ENCODE results near the gene SYNCRIP. TPM values are rescaled to one million over a fixed set of nuclear protein-coding genes. Genes with fewer than 3 reads are reported as not detected.
A peak's percentile ranks its signal among the peaks of the same experiment; 100 is the strongest.

SYNCRIP gene
- polyA plus RNA-seq, 1 donor from 2014 or later = 69.4 TPM

DNA sequence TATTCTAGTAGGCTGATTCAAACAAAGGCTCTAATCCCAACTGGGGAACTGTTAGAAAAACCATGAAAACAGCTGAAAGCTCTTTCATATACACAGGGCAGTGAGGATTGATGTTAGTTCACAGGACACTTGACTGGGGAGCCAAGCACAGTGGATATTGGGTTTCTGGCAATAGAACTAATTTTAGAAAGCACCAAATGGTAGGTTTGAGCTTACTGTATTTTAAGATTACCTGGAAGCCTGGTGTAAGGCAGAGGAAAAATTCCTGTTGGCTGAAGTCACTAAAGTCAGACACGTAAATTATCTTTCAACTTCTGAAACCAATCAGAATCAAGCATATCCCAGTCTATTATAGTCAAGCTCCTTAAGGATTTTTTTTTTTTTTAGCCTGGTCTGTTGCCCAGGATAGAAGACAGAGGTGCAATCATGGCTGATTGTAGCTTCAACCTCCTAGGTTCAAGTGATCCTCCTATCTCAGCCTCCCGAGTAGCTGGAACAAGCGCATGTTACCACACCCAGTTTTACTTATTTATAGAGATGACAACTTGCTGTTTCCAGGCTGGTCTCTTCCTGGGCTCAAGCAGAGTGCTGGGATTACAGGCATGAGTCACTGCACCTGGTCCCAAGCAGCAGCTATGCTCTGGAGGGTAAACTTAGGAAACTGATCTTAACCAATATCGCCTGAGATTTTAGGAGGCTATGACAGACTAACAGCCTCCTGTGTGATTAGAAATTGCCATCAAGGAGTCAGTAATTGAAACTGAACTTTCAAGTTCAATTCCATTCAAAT lies 32.5 kb upstream of the SYNCRIP start:
- Mint-ChIP-seq H3K9me3 (no peaks in the 10 kb centered on the region), H3K4me1 (peaks cover 36 to 54% (median 44%) of the 10 kb centered on the region in 3 donors), H3K27me3 (no peaks in the 10 kb centered on the region), H3K27ac (peak overlapping the region in 2 of 3 donors; percentile 87 to 94), H3K36me3 (peaks cover 4% of the 10 kb centered on the region), H3K4me3 (peak overlapping the region in 3 of 4 donors; percentile 97 to 98 (median 98))

DNA sequence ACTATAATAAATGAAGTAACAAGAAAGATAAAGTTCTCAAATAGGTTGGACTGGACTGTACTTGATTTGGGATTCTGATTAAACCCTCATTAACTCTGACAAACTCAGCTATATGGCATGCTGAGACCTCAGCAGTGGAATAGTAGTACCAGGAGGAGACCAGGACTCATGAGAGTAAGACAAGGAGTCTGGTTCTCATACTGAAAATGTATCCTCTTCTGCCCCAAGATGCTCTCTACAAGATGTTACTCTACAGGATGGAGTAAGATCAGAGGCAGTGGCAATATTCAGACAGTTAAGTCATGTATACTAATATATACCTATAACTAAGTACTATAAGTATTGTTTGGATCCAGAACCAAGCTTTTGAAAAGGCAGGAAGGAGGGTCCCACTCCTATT lies 31.9 kb upstream of the SYNCRIP start:
- H3K9me3 Mint-ChIP-seq = no peaks in the 10 kb centered on the region

DNA sequence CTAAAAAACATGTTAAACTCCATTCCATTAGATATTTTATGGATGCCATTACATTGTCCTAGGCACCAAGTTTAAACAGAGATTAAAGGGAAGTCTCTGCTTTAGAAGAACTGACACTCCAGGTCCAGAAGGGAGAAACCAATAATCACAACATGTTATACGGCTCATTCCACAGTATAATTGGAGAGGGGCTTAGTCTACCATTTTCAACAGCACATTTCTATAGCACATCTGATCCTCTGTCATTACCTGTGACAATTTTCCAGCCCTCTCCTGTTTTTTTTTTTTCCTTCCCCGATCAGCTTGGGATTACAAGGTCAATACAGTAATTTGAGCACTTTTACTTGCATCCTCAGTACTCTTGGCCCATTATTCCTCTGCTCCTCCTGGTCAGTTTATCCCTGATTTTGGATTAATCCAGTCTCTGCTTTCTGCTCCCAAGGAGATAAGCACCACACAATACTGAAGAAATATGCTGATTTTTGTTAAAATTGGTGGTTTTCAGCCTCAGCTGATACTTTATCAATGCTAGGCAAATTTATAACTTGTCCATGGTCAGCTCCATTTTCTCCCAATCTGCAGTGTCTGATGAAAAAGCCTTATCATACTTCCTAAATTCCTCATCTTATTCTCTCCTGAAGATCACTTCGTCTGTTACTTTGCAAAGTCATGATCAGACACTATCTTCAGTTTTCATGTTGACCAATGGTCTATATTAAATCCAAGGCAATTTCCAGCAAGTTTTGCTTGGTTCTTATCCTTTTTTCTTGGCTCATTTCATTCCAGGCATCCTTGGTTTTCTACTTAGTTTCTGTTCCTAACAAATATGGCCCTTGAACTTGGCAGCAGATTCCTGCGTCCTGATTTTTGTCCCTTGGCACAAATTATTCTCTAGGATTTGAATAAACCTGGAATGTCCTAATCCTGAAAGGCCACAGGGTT lies 30.8 kb upstream of the SYNCRIP start:
- Mint-ChIP-seq H3K9me3 (no peaks in the 10 kb centered on the region), H3K36me3 (peaks cover 4% of the 10 kb centered on the region), H3K4me3 (peak overlapping the region in 1 of 4 donors; percentile 7), H3K27ac (peak overlapping the region in 1 of 3 donors; percentile 75), H3K4me1 (peaks cover 47 to 54% (median 52%) of the 10 kb centered on the region in 3 donors), H3K27me3 (no peaks in the 10 kb centered on the region)

More for the DNA sequence above, 31.9 kb upstream of the SYNCRIP start:
- Mint-ChIP-seq H3K27ac (peak overlapping the region in 1 of 3 donors; percentile 87), H3K4me1 (peaks cover 42 to 57% (median 46%) of the 10 kb centered on the region in 3 donors), H3K27me3 (no peaks in the 10 kb centered on the region), H3K36me3 (peaks cover 4% of the 10 kb centered on the region), H3K4me3 (peak overlapping the region in 2 of 4 donors; percentile 49 to 98)

DNA sequence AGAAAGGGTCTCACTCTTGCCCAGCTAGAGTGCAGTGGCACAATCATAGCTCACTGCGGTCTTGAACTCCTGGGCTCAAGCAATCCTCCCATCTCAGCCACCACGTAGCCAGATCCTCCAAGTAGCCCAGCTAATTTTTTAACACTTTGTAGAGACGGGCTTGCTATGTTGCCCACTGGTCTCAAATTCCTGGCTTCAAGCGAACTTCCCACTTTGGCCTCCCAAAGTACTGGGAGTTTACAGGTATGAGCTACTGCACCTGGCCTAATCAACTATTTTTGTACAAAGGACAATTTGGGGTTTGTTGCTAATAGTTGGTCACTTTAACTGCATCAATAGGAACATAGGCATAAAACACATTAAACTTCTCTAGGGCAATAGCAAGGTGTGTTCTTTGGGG lies 29.9 kb upstream of the SYNCRIP start:
- H3K4me3 Mint-ChIP-seq = no peak overlapping the region
- H3K27ac Mint-ChIP-seq = peak overlapping the region in 1 of 3 donors; percentile 75

DNA sequence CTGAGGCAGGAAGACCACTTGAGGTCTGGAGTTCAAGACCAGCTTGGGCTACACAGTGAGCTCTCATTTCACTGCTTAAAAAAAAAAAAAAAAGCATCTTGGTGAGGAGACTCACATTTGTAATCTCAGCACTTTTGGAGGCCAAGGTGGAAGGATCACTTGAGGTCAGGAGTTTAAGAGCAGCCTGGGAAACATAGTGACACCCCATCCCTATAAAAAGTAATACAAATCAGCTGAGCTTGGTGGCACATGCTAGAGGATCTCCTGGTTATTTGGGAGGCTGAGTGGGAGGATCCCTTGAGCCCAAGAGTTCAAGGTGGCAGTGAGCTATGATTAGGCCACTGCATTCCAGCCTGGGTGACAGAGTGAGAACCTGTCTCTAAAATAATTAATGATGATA lies 29.4 kb upstream of the SYNCRIP start:
- Mint-ChIP-seq H3K4me1 (peaks cover 49 to 53% (median 51%) of the 10 kb centered on the region in 3 donors), H3K36me3 (peaks cover 6% of the 10 kb centered on the region), H3K9me3 (no peaks in the 10 kb centered on the region), H3K27me3 (no peaks in the 10 kb centered on the region), H3K4me3 (no peak overlapping the region), H3K27ac (no peak overlapping the region)

More for the DNA sequence above, 29.9 kb upstream of the SYNCRIP start:
- Mint-ChIP-seq H3K4me1 (peaks cover 49 to 53% (median 51%) of the 10 kb centered on the region in 3 donors), H3K36me3 (peaks cover 6% of the 10 kb centered on the region), H3K27me3 (no peaks in the 10 kb centered on the region), H3K9me3 (no peaks in the 10 kb centered on the region)

DNA sequence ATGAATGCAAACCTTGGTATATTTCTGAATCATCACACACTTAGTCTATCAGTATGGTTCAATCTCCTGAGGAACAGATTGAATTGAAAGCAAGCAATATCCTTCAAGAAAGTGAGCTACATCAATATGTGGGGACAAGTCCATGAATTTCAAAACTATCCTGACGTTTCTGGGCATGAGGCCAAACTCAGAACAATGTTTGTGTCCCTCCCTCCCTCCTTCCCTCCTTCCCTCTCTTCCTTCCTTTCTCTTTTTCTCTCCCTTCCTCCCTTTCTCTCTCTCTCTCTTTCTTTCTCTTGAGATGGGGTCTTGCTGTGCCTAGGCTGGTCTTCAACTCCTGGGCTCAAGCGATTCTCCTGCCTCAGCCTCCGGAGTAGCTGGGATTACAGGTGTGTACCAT lies 27.9 kb upstream of the SYNCRIP start:
- Mint-ChIP-seq H3K36me3 (peaks cover 8% of the 10 kb centered on the region), H3K27me3 (no peaks in the 10 kb centered on the region), H3K4me3 (peak overlapping the region in 1 of 4 donors; percentile 55), H3K4me1 (peaks cover 38 to 40% (median 39%) of the 10 kb centered on the region in 3 donors), H3K9me3 (no peaks in the 10 kb centered on the region), H3K27ac (peak overlapping the region in 2 of 3 donors; percentile 23 to 88)

DNA sequence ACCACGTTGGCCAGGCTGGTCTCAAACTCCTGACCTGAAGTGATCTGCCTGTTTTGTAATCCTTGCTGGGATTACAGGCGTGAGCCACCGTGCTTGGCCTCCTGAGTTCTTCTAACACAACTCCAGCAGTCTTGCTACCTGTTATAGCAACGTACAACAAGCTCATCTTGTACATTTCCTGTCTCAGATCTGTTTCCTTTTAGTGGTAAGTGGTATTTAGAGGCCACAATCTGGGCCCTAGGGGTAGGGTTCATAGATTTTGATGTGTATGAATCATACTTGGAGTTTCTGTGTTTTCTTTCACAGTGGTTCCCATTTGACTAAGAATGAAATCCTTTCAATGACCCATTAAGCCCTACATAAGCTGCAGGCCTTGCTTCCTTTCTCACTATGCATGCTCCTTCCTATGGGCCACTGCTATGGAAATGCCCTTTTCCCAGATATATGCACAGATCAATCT lies 27.1 kb upstream of the SYNCRIP start:
- Mint-ChIP-seq H3K4me3 (peak overlapping the region; percentile 0 to 89 (median 55)), H3K4me1 (peaks cover 31 to 32% (median 31%) of the 10 kb centered on the region in 3 donors), H3K36me3 (peaks cover 9% of the 10 kb centered on the region), H3K9me3 (no peaks in the 10 kb centered on the region), H3K27ac (peak overlapping the region; percentile 23 to 96 (median 88)), H3K27me3 (no peaks in the 10 kb centered on the region)

DNA sequence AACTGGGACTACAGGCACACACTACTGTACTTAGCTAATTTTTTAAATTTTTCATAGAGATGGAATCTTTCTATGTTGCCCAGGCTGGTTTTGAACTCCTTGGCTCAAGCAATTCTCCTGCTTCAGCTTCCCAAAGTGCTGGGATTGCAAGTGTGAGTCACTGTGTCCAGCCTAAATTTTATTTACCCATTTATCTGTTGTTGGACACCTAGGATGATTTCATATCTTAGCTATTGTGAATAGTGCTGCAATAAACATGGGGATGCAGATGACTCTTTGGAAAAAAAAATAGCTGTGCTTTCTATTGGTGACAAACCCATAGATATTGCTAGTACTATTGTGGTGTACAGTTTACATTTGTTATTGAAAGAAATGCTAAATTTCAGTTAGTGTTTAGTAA lies 19.6 kb upstream of the SYNCRIP start:
- Mint-ChIP-seq H3K9me3 (peaks cover 0 to 3% (median 0%) of the 10 kb centered on the region in 3 donors), H3K4me1 (no peaks in the 10 kb centered on the region), H3K36me3 (peaks cover 7% of the 10 kb centered on the region), H3K27ac (no peak overlapping the region), H3K4me3 (no peak overlapping the region), H3K27me3 (no peaks in the 10 kb centered on the region)

DNA sequence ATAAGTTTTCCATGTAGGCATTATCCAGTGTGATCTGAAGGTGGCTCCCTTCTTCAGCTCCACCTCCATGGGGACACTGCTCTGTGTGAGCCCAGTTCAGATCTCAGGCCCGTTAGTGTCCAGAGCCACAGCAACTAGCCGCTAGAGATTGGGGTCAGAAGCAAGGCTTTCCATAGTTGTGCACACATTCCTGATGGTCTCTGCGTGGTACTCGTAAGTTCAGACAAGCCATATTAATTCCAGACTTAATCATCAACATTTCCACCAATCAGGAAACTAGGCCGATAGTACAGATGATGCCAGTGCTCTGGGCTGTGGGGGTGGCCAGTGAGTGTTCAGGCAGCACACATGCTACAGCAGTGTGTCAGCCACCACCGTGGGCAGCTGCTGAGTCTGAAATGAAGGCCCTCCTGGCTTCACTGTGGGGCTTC lies 17.5 kb upstream of the SYNCRIP start:
- Mint-ChIP-seq H3K9me3 (peaks cover 0 to 3% (median 0%) of the 10 kb centered on the region in 3 donors), H3K4me3 (no peak overlapping the region), H3K27me3 (no peaks in the 10 kb centered on the region), H3K36me3 (peaks cover 8% of the 10 kb centered on the region), H3K27ac (no peak overlapping the region), H3K4me1 (no peaks in the 10 kb centered on the region)

DNA sequence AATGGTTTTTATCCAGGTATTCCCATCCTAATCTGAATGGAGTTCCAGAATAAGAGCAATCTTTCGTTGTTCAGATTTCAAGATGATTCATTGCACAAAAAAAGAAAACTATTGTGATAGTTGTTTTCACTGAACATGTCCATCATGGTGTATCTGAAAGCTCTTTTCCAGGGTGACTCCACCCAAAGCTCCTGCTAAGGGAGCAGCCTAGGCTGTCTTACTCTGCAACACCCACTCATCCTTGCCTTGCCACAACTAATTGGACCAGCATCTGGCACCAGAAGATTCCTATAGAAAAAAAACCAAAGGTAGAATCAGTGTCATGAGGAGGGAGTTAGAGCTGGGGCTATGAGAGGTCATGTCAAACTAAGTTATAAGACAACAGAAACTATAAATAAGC lies 7.9 kb upstream of the SYNCRIP start:
- no peaks in the 10 kb centered on the region for H3K27me3 Mint-ChIP-seq
- H3K36me3 Mint-ChIP-seq = peaks cover 2% of the 10 kb centered on the region
- H3K27ac Mint-ChIP-seq = no peak overlapping the region
- H3K9me3 Mint-ChIP-seq = no peaks in the 10 kb centered on the region
- peaks cover 0 to under 1% (median 0%) of the 10 kb centered on the region in 3 donors for H3K4me1 Mint-ChIP-seq
- no peak overlapping the region for H3K4me3 Mint-ChIP-seq

DNA sequence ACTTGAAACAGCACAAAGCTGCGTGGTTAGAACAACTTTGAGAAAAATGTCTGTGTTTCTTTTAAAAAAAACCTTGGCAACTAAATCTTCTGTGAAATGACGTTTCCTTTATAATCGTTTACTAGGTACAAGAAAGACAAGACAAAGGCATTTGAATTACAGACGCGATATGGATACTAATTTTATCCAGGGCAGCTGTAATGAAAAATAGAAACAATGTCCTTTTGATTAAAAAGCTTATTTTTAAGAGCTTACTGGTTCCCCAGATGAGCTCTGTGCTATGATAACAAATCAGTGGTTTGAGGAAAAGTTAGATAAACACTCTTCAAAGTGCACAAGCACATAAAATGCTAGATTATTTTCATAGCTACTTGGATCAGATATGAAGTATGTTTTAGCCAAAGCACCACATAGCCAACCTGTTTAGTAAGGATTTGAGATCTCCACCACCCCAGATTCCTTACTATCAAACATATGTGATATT lies 1.6 kb upstream of the SYNCRIP start:
- Mint-ChIP-seq H3K27ac (peak overlapping the region; percentile 86 to 99 (median 98)), H3K9me3 (no peaks in the 10 kb centered on the region), H3K36me3 (peaks cover 7% of the 10 kb centered on the region), H3K4me3 (peak overlapping the region; percentile 87 to 98 (median 95)), H3K4me1 (peaks cover 19 to 33% (median 30%) of the 10 kb centered on the region in 3 donors), H3K27me3 (no peaks in the 10 kb centered on the region)

DNA sequence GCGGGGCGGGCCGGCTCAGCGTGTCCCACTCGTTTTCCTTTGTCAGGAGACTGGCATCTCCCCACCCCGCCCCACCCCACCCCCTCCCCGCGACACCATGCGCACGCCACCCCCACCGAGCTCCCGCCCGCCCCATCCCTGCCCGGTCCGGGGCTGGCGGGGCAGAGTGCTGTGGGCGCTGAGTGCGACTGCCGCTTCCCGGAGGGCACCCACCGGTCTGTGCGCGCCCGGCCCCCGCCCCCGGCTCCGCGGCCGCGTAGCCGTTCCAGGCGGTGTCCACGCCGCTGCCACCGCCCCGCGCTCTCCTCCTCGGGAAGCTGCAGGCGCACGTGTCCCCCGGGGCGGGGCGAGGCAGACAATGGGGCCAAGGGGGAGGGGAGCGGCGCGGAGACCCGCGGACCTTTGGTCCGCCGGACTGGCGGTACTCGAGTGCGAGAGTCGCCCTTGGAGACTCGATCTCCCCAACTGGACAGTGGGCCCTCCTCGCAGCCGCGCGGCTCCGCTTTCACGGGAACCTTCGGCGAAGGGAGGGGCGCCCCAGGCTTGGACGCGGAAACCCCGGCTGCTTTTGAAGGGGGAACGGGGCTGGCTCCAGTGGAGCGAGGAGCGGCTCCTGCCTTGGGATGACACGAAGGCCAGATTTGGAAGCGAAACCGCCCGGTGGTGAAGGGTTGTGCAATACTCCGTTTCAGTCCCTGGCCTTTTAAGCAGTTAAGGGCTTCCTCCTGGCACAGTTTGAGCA lies 1.0 kb upstream of the SYNCRIP start:
- H3K27ac Mint-ChIP-seq = peak overlapping the region; percentile 90 to 99 (median 98)
- H3K4me1 Mint-ChIP-seq = peaks cover 22 to 39% (median 36%) of the 10 kb centered on the region in 3 donors
- H3K4me3 Mint-ChIP-seq = peak overlapping the region; percentile 93 to 98 (median 96)
- peaks cover 10% of the 10 kb centered on the region for H3K36me3 Mint-ChIP-seq
- H3K27me3 Mint-ChIP-seq = no peaks in the 10 kb centered on the region
- no peaks in the 10 kb centered on the region for H3K9me3 Mint-ChIP-seq

DNA sequence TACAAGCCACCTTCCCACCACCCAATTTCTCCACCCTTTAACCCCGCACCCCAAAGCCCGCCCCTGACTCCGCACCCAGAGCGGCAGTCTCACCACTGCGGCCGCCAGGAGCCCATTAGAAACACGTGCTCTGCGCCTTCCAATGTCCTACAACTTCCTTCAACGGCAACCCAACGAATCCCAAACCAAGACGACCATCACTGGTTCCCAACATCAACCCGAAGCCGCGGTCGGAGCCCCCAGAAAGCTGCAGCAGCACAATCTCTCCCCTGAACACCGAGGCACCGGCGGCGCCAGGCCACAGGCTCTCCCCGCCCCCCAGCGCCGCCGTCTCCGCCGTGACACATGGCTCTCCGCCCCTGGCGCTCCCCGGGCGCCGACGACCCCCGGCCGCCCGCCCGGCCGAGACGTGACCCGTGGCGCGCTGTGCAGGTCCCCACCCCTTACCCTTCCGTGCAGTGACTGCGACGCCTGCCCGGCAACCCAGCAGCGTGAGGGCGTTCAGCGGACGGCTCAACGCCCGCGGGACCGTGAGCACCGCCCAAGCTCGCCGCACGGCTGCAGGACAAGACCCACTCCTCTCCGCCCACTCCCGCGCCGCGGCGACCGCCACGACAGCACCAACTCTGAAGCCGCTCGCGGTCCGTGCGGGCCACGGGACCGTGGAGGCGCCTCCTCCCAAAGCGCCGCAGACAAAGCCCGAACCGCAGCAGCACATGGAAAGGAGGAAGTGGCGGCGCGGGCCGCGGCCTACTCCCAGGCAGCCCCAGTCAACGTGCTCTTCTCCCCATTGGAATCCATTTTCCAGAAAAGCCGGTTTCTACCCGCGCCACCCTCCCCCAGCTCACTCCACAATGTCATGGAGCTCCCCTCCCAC lies 551 bp downstream of the SYNCRIP start:
- Mint-ChIP-seq H3K4me1 (peaks cover 25 to 49% (median 48%) of the 10 kb centered on the region in 3 donors), H3K4me3 (peak overlapping the region; percentile 91 to 98 (median 94)), H3K36me3 (peaks cover 12% of the 10 kb centered on the region)

More for the DNA sequence above, 551 bp downstream of the SYNCRIP start:
- H3K27me3 Mint-ChIP-seq = no peaks in the 10 kb centered on the region
- peak overlapping the region; percentile 90 to 99 (median 97) for H3K27ac Mint-ChIP-seq
- no peaks in the 10 kb centered on the region for H3K9me3 Mint-ChIP-seq
